NCI-H2029 (cell line): ENCODE measurements around the gene ZNRF3.
"Not testable (repeated sequence)": the region's sequence is repeated elsewhere in the genome, so short reads cannot be mapped to it uniquely, and the experiment has no call there.

Experiments
- DNase-seq: peaks from one replicate; lab custom pipeline; 2025; lab: John Stamatoyannopoulos, UW

Gene ZNRF3

DNA sequence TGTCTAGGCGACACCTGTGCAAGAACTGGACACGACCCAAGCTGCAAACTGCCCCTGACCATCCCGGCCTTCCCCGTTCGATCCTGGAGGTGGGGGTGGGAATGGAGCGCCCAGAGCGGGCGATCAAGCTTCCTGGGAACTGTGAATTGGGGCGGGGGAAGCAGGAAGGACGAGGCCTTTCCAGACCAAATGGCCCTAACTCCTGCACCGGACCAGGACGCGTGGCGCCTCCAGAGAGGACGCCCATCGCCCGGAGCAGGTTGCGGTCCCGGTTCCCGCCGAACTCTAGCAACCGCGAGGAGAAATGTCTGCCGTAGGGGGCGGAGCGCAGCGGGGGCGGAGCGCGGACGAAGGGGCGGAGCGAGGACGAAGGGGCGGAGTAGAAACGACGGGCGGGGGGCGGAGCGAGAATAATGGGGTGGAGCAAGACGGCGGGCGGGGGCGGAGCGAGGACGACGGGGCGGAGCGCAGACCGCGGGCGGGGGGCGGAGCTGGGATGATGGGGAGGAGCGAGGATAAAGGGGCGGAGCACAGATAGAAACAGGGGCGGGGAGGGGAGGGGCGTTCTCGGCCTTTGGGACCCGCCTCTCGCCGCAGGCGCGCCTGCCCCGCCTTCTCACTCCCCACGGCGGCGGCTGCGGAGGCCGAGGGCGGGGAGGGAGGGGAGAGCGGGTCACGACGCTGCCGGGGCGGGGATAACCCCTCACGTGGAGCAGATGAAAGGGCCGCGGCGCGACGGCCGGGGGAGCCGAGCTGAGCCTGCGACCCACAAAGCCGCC is at the start of gene ZNRF3:
ZNRF3 (plus strand) TSS at position 695 of the 779 bp plus-strand sequence. CDS start 195 bp downstream, outside the sequence.
- peak; percentile 81 for DNase-seq

DNA sequence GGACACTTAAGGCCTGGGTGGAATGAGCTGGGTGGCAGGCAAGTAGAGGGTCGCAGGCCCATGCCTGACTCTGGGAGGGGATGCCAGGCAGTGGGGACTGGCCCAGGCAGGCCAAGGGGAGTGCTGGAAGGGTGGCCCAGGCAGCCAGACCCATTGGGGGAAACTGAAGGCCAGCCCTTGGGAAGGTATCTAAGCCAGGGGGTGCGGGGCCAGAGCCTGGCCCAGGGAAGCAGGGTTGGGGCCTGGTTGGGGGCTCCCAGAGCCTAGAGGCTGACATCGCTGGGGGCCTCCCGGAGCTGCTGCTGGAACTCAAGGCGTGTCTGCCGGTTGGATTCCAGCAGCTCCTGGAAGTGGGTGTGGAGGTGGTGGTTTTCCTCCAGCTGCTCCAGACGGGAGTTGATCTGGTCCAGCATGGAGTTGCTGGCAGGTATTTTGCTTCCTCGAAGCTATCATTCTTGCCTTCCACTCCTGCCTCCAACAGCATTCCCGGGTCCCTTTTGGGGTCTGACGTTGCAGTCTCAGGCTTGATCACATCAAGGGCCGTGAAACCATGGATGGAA is 47.7 kb upstream of the ZNRF3 start:
- DNase-seq, result no peak

GRCh38 chr22:28837640-28838039 is 45.7 kb upstream of the ZNRF3 start:
- DNase-seq, result no peak

GRCh38 chr22:28838971-28839370 is 44.4 kb upstream of the ZNRF3 start:
- no peak for DNase-seq

DNA sequence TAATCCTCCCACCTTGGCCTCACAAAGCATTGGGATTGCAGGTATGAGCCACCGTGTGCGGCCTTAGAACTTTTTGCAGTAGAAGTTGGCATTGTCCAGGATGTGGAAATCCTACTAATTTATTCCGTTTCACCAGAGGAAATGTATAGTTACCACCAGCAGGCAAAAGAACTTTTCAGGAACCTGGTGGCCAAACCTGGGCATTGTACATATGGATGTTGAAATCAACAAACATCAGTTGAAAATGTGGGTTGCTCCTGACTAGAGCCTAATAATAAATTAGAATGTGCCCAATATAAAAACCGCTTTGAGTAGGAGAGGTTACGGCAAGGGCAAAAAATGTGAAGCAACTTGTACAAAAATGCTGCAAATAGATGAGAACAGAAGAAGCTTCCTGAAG is 42.3 kb upstream of the ZNRF3 start:
- DNase-seq, result no peak

DNA sequence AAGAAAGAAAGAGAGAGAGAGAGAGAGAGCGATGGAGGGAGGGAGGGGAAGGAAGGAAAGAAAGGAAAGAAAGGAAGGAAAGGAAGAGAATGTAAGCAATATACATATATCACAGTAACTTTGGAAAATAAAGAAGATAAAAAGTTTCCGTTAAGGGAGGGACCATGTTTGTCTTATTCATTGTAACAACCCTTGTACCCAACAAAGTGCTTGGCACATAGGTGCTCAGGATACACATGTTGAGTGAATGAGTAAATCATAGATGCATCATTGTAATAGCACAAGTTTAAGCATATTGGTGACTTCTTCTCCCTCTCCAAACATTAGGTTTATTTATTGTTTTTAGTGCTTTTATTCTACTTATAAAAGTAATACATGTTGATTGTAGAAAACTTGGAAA is 39.7 kb upstream of the ZNRF3 start:
- DNase-seq, result no peak

DNA sequence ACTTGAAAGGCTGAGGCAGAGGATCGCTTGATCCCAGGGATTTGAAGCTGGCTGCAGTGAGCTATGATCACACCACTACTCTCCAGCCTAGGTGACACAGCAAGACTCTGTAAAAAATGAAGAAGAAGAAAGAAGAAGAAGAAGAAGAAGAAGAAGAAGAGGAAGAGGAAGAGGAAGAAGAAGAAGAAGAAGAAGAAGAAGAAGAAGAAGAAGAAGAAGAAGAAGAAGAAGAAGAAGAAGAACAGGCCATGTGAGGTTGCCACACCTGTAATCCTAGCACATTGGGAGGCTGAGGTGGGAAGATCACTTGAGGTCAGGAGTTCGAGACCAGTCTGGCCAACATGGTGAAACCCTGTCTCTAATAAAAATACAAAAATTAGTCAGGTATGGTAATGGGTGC is 39.1 kb upstream of the ZNRF3 start:
- DNase-seq, result not testable (repeated sequence)

DNA sequence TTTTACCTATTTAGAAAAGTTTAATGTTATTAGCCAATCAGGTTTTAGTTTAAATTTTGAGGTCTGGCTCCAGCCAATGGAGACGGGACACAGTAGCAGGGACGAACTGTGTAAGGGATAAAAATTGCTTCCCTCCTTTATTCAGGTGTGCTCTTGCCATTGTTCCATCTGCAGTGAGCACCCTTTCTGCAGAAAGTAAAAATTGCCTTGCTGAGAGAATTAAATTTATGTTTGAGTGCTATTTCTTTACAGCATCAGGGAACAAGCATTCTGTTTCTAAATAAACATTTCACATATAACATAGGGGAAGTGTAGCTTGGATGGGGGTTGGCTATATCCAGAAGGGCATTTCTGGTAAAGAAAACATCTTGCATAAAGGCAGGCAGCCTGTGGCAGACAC is 36.4 kb upstream of the ZNRF3 start:
- no peak for DNase-seq

GRCh38 chr22:28855355-28856094 is 27.8 kb upstream of the ZNRF3 start:
- DNase-seq, result peak; percentile 22

DNA sequence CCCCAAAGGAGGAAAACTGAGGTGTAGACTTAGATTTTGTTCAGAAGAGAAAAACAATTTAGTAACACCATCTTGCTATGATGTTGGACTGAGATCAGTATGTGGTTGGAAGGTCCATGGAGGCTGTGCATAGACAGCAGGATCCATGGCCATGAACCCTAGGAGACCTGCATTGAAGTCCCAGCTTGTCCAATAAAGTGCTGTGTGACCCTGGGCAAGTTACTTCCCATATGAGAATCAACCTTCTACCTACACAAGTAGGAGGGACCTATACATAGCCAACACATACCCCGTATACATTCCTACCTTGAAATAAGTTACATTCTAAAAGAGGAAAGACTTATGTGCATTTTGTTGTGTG is 27.3 kb upstream of the ZNRF3 start:
- no peak for DNase-seq

GRCh38 chr22:28857288-28857687 is 26.1 kb upstream of the ZNRF3 start:
- no peak for DNase-seq

DNA sequence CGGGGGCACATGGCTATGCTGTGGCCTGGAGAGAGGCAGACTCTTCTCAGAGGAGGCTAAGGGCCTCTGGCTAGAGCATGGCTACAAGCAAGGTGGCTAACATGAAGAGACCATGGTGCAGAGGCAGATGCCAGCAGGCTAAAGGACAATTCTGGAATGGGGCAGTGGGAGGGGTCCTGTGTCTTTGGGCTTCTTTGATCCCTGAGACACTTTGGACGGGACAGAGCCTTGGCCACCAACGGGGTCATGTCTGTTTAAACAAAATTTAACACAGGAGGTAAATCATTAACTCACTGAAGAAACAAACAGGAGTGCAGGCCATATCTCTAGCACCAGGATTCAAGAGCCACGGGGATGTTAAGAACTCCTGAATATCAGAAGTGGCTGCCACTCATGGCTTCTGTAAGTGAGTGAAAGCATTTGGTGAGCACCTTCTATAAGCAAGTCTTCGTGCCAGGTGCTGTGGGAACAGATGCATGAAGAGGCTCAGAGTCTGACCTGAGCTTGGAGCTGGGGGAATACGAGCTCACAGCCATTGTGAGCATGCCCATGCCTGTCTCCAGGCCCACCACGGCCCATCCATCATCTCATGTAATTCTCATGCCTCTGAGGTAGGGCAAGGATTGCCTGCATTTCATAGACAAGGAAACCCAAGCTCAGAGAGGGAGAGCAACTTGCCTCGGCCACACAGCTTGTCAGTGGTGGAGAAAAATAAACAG is 18.3 kb upstream of the ZNRF3 start:
- no peak for DNase-seq

GRCh38 chr22:28867191-28867590 is 16.2 kb upstream of the ZNRF3 start:
- DNase-seq, result peak; percentile 64

DNA sequence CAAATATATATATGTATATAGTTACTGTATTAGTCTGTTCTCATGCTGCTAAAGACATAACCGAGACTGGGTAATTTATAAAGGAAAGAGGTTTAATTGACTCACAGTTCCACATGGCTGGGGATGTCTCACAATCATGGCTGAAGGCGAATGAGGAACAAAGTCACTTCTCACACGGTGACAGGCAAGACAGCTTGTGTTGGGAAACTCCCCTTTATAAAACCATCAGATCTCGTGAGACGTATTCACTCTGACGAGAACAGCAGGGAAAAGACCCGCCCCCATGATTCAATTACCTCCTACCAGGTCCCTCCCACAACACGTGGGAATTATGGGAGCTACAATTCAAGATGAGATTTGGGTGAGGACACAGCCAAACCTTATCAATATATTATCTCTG is 15.0 kb upstream of the ZNRF3 start:
- DNase-seq, result not testable (repeated sequence)

GRCh38 chr22:28869736-28870135 is 13.6 kb upstream of the ZNRF3 start:
- no peak for DNase-seq

- DNase-seq, result no peak
Measured at GRCh38 chr22:28873183-28873963, 10.0 kb upstream of the ZNRF3 start.

DNA sequence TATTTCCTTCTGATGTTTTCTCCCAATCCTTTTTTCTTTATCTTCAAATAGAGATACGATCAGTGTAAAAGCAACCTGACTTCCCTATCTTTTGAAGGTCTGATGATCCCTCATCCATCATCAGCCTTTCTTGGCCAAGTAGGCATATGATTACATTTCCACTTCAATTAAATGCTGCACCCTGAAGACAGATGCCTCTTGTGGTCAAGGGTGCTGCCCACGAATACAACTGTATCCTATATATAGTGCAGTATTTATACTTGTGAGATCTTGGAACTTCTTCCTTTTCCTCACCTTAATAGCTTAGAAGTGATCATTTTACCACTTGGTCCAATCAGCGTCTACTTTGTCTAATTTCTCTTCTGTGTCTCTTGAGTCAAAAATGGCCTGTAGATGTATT is 9.3 kb upstream of the ZNRF3 start:
- no peak for DNase-seq

DNA sequence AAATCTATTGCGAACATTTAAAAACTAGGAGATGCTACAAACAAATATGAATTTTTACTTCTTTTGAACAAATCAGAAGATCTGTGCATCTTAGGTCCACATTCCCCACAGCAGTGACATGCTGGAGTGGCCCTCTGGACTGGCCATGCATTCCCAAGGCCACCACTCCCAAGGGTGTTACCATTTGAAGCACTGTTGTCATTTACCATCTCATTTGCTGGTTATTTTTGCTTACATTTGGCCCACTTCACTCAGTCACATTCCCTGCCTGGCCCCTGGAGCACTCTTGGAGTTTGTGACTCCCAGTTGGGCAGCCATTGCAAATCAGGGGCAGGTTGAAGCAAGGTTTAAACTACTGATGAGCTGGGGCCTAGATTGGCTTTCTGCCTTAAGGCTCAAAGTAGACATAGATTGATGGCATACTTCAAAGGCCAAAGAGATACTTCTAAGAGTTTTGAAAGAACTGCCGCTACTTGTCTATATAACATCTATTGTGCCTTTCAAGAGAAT is 8.5 kb upstream of the ZNRF3 start:
- DNase-seq, result no peak

DNA sequence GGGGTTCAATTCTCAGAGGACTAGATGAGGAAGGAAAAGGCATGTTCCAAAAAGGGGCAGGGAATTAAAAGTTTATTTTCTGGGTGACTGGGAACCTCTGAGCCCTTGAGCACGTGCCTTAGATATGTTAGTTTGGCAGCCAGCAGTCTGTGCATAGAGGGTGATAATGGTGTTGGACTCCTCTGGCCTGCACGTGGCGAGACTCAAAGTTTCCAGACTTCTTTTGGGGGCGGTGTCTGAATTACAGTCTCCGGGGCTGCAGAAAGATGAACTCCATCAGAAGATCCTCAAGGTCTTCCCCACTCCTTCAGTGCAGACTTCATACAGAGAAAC is 861 bp upstream of the ZNRF3 start:
- DNase-seq, result no peak

- no peak for DNase-seq
Measured at GRCh38 chr22:28883657-28883916, 215 bp downstream of the ZNRF3 start.

GRCh38 chr22:28883917-28884746 is 760 bp downstream of the ZNRF3 start:
- DNase-seq, result no peak
